Limb (tissue), 2 donors: ENCODE data around the gene SLC10A2.

Experiments
- DNase-seq, 2 donors: peaks; one replicate each; pipeline ENCODE4 v3.0.0-alpha.2; 2016; ENCODE audit errors: extremely low spot score in 2 of 2

The SLC10A2 gene

DNA sequence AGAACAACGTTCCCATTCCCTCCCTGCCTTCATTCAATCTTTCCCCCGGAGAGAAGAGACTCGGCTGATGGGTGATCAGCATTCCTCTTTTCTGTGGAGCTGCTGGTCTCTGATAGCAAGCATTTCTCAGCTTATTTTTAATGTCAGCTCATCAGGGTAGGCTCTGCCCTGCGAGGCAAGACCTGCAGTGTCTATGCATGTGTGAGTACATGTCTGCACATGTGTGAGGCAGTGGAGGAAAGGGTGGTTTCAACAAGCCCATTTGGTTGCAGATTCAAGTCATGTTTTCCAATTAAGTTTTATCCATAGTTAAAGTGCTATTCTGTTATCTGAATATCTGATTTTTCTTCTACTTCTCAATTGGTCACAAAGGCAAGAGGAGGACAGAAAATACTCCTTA lies 19.5 kb downstream of the SLC10A2 start:
- DNase-seq: no peak

DNA sequence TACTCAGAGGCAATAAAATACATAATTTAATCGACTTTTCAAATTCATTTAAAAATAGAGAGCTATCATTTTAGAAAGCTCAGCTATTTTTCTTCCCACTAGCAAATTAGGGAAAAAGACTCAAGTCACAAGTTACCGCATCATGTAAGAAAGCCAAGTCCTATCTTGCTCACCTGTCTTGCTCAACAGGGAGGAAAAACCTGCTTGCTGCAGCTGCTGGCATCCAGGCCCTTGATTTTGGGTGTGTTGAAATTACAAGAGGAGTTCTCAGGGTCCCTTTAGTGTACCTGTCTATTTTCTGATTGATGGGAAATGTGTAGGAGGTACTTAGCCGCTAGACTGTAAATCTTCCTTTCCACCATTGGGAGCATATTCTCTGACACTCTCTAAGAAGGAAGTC lies 22.2 kb downstream of the SLC10A2 start:
- no peak for DNase-seq

DNA sequence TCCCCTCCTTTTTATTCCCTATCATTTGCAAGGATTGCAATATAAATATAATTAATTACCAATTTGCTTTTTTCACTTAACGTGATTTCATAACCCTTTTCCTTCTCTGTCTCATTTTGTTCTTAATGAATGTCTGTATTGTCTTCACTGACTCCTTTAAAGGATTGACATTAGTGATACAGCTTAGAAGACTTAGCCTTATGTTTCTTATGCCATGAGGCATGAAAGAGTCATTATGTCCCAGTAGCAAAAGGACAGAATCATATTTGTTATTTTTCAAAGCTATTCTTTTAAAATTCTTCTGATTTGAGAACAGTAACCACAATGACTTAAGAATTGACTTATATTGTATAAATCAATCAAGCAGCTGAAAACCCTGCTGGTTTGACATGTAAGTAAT lies 26.2 kb downstream of the SLC10A2 start:
- DNase-seq: no peak

DNA sequence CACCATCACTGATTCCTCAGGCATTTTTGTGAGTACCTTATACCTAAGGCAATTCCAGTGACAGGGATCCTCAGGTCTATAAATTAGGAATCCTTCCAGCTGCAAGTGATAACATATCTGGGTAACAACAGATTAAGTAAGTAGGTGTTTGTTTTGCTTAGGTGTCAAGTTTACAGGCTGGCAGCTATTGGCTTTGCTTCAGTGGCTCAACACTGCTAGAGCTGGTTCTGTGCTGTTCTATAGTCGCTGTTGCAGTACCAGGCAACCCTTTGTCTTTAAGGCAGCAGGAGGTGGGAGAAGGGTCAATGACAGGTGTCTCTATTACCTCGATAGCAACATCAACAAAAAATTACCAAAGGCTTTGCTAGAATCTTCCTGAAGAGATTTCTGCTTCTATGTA lies 27.0 kb downstream of the SLC10A2 start:
- no peak for DNase-seq

DNA sequence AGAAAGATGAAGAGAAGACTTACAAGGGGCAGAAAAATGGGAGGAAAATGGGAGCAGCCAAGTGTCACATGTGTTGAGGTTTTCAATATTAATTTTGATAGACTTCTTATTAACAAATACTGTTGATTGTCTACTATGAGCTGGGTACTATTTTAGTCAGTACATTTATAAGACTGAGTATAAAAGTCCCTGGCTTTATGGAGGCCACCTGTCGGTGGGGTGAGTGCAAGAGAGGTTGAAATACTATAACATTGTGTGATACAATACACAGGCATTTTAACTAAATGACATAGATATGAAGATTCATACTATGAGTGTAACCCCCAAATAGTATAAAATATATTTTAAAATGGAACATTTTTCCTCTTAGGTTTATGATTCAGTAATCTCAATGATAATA lies 29.9 kb downstream of the SLC10A2 start:
- no peak for DNase-seq

DNA sequence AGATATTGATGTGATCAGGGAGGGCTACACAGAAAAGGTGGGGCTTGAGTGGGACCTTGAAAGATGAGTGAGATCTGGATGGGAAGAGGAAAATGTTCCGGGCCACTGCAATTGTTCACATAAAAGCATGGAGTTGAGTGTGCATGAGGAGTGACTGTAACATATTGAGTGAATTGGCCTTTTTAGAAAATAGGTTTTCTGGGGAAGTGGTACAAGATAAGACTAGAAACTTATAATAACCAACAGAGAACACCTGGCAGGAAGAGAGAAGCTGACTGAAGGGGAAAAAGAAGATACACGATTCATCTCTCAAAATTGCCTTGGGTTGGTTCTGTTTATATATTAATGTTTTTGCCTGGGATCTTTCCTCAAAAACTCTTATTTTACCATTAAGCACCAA lies 32.2 kb downstream of the SLC10A2 start:
- DNase-seq: no peak

DNA sequence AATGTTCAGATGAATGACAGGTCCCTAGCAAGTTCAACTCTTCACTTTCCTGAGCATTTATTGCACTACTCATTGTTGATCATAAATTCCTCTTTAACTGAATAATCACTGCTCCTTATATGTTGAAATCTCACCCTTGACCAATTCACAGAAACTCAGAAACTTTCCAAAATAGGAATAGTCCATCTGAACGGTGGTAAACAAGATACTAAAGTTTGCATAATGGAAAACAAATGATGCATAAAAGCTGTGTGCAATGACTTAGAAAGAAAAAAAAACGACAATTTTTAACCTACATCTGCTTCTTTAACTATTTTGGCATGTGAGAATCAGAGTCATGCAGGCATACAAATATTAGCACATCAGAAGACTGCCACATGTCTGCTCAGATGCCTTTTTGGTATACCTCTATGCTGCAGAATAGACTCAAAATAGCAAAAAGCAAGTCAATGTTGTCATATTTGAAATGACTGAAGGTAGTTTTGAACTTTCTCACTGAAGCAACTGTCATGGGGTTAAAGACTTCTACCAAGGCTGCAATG lies 34.8 kb downstream of the SLC10A2 start:
- no peak for DNase-seq

DNA sequence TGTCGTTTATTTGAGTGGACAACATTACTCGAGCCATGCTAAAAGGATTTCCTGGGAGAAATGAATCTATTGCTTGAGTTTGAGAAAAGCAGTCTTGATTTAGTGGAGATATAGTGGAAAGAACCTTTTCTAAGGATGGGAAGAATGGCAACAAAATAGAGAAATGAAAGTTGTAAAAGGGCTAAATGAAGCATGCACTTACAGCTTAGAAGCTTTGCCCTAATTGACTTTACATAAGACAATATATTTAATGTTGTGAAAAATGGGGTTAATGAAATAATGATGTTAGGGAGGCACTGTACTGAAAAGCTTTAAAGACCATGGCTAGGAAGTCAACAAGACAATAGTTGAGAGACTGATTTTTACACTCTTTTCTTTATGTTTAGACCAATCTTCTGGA lies 35.4 kb downstream of the SLC10A2 start:
- DNase-seq: no peak

DNA sequence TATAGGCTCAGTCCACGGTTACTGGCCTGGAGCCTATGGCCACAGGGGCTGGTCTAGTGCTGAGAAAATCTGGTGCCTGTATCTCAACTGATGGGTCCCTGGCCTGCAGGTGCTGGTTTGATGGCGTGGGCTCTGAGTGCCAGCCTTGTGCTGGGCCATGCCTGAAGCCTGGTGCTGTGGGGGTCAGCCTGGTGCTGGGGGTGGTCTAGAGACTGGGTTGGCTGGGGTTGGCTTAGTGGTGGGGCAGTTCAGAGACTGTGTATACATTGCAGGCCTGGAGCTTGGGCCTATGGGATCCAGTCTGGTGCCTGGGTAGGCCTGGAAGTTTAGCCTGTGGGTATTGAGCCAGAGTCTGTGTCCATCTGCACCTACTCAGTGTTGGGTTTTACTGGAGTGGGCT lies 36.4 kb downstream of the SLC10A2 start:
- DNase-seq: no peak

DNA sequence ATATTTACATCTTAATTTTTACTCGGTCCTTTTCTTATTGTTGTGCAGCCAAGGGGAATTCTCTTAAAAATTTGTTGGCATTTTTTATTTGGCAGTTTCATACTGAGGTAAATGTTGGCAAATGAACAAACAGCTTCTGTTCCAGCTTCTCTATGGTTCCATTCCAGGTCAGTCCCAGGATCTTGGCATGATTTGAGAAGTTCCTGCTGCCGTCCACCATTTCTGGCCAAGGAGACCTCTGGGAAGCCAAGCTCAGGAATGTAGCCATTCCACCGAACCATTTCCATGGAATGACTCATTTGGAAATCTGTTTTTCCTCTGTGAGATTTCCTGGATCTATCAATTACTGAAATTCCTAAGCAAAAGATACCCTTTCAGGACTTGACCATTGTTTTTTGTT lies 43.9 kb downstream of the SLC10A2 start:
- DNase-seq: no peak

DNA sequence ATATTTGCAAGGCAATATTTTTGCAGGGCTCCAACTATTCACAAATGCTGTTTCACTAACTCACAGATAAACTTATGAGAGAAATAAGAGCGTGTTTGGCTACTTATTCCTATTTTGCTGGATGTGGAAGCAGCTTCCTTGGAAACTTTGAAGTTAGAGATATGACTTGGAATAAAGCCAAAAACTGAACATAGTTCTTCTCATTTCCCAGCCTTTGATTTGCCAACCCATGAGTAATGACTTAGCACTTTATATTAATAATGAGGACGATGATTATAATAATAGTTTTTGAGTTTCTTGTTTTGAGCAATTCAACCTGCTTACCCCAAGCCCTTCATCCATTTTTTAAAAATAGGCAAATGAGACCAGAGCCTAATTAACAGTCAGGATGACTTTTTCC lies 47.7 kb downstream of the SLC10A2 start:
- no peak for DNase-seq

DNA sequence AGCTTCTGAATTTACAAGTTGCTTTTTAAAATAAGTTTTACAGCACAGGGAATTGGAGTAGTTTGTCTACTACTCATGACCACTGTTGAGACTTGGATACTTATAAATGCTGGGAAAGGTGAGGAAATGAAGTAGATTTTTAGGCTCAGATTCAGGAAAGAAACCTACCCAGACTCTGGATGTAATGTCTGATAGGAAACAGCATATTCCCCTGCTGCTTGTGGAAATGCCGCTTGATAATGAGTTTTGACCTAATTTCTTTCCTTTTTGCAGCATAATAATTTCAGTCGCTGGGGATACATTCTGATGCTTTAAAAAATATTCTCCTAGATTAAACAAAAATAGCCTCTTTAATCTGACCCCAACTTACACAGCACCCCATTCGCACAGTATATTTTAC lies 53.6 kb downstream of the SLC10A2 start:
- DNase-seq: no peak

DNA sequence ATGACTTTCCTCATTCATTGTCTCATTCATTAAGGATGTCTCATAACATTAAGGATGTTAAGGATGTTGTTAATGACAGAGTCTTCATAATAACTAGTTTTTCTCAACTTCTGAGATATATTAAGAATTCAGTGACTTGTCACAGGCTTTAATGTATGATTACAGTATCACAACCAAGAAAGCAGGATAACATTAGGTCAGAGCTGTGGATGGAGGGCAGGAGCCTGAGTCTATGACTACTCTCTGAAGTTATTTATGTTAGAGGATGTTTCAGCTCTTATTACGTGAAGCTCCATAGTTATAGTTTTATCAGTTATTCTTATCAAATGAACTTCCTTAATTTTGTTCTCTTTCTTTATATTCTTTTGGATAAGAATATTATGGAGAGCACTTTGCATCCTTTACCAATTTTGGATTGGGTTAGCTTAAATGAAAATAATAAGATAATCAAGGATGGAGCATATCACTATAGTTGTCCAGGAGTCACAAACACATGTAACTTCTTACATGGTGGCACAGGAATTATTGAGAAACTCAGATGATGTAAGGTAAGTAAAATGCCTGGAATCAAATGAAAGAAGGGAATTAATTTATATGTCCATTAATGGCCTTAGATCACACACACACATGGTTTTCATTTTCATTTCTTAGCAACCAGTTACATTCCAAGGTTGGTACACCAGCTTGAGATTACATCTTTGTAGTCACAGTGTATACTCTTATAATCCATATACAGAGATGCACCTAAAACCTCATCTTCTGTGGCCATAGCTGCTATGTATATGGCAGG lies 57.0 kb downstream of the SLC10A2 start:
- DNase-seq: no peak

DNA sequence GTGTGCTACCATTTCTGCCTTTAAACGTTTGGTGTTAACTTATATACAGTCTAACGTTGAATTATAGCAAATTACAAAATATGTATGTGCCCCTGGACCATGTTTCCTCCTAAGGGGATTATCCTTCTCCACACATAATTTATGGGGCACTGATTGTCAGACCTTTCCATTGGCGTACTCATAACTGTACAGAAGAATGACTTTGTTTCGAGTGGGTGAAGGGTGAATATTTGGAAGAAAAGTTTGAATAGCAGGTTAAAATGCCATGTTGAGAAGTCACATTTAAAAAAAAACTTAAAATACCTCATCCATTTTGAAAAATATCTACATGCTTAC lies 58.8 kb downstream of the SLC10A2 start:
- DNase-seq: no peak

DNA sequence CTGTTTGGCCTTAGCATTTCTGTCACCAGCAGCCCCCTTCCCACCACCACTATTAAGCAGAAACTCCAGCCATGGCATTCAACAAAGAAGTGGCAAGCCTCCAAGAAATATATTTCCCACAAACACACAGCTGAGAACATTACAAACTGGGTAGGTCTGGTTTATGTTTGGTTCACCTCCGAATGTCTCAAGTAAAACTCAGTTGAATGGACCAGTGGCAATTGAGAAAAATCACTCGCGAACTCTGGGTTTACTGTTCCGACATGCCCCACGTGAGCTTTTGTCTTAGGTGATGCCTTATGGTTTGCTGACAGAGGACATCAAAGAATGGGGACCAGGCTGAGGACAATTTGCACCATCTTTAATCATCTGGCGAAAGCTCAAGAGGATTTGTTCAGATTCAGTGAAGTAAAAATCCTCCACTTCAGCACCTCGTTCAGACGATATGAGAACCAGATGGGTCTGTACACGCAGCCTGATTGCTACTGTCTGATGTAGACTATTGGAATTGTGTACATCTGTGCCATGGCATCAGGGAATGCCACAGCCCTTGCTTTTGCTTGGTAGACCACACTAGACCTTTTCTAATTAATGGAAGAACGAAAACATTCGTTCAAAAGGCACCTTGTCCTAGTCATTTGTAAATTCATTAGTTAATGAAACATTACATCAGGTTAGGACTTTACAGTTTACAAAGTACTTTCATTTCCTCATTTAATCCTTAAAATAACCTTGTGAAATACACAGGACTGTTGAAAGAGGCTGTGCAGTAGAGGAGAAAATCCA lies 59.4 kb downstream of the SLC10A2 start:
- no peak for DNase-seq

DNA sequence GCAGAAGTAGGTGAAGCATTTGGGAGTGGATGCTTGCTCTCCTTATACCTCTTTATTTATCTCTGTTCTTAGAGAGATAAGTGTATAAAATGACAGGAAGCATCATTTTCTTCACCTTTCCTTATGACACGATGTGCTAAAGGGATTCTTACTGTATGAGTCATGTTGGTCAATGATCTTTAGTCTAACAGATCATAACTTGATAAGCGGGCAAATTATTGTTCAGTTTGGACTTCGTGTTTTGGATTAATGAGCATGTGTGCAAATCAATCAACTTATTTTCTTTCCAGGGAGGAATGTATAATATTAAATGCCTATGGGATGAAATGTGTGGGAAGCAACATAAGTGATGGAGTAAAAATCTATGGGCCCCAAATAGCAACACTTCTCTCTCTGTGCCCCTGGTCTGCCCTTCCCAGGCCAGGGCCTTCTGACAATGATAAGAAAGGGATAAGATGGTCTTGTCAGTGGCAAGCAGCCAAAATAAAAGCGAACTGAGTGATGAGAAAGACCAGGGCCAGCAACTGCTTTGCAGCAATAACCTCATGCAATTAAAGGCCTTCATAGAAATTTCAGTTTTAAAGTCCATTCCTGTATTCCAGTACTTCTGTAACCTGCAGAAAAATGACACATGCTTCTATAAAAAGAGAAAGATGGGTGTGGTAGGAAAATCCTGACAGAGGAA lies 61.4 kb downstream of the SLC10A2 start:
- no peak for DNase-seq

DNA sequence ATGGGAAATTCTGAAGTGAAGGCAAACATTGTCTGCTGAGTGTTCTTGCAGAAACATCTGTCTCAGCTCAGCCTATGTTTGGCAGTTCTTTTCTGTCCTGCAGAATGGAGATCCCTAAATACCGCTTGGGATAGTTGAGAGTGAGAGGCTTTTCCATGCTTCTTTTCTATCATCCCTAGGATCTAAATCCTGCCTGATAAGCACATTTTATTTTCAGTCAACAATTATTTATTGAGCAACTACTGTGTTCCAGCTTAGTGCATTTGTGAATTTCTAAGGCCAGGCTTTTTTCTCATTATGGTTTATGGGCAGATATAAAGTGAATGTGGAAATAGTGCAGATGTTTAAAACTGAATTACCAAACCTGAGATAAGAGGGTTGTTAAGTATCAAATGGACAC lies 62.6 kb downstream of the SLC10A2 start:
- no peak for DNase-seq

DNA sequence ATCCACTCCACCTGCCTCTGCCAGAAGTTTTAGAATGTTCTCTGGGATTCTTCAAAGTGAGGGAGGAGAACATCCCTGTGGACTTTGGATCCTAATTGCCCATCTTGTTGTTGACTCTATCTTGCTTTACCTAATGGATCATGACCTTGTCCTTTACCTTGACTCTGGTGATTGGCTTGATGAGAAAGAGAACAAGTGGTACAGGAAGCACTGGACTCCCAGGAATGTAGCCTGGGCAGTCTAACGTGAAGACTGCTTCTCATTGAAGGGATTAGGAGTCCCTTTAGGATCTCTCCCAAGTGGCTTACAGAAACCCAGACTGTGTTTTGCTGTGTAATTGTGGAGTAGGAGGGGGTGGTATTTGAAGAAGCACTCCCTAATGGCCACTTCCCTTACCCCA lies 63.9 kb downstream of the SLC10A2 start:
- no peak for DNase-seq

DNA sequence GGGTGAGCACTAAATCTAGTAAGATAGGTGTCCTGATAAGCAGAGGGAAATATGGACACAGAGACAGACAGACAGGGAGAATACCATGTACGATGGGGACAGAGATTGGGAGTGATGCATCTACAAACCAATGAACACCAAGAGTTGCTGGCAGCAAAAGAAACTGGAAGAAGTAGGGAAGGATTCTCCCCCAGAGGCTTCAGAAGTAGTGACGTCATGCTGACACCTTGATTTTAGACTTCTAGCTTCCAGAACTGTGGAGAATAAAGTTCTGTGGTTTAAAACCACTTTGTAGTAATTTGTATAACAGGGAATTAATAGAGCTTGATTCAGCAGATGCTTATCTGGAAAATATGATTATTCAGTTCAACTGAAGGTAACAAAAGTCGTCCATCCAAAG lies 66.1 kb downstream of the SLC10A2 start:
- DNase-seq: no peak

DNA sequence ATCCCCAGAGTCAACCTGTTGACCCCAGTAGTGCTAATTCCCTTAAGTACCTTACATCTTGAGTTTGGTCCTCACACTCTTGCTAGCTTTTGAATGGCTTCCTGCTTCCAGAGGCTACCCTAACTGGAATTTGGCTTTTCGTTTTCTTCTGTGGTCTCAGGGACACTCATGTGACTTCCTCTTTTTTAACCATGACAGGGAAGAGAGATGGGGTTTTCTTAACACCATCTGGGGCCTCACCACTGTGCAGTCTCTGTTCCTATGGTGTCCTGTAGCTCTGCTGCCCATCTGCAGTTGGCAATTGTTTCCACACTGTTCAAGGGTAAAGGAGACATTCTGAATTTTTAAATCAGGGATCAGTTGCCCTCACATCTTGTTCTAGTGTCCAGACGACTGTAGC lies 66.7 kb downstream of the SLC10A2 start:
- no peak for DNase-seq
